CD4-positive, alpha-beta T cell treated with Interleukin-15 for 1 hour (primary cell): Measurements from ENCODE around the gene PDLIM3.
"Not testable (repeated sequence)": the region's sequence is repeated elsewhere in the genome, so short reads cannot be mapped to it uniquely, and the experiment has no call there.

ENCODE experiments used
- DNase-seq: peaks from one replicate; pipeline ENCODE4 v3.0.0-alpha.2; 2020

The PDLIM3 gene

GRCh38 chr4:185550933-185551332 is 15.6 kb upstream of the PDLIM3 start:
- no peak for DNase-seq

DNA sequence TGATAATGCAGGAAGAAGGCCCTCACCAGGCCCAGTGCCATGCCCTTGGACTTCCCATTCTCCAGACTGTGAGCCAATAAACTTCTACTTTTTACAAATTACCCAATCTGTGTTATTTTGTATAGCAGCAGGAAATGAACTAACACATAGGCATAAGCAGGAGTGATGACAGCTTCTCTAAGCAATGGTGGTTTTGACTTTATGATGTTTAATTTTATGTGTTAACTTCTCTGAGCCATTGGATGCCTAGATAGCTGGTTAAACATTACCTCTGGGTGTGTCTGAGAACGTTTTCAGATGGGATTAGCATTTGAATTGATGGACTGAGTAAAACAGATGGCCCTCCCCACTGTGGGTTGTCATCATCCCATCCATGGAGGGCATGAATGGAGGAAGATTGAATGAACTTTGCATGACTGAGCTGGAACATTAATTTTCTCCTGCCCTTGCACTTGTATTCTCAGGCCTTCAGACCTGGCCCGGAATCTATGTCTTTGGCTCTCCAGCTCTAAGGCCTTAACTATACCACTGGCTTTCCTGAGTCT is 13.9 kb upstream of the PDLIM3 start:
- no peak for DNase-seq

GRCh38 chr4:185548587-185548986 is 13.3 kb upstream of the PDLIM3 start:
- DNase-seq, result no peak

- DNase-seq, result no peak
Observed at GRCh38 chr4:185546335-185546734, 11.0 kb upstream of the PDLIM3 start.

DNA sequence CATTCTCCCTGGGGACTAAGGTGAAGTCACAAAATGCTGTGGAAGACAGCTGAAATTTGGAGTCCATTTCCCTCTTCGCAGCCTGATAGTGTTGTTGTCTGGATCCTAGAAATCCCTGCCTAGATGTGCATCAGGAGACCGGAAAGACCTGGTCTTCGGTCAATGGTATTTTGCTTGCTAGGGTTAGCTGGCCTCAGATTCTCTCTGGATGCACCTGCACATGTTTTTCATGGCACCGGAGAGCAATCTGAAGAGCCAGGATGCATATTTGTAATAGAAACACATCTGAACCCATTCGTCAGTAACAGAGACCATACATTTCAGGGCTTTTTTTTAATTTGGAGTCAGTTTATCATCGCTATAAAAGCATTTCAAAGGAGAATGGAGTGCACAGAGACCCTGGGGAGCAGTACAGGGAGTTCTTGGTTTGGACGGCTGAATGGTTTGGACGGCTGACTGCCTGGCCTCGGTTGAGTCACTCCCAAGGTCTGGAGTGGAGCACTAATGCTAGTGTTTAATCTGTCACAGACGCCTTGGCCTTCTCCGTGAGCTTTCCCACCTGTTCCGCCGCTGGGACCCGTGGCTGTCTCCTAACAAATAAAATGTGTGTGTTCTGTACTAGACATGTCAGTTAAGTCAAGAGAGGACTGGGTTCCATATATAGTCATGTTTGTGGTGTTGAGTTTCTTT is 7.5 kb upstream of the PDLIM3 start:
- DNase-seq, result no peak

DNA sequence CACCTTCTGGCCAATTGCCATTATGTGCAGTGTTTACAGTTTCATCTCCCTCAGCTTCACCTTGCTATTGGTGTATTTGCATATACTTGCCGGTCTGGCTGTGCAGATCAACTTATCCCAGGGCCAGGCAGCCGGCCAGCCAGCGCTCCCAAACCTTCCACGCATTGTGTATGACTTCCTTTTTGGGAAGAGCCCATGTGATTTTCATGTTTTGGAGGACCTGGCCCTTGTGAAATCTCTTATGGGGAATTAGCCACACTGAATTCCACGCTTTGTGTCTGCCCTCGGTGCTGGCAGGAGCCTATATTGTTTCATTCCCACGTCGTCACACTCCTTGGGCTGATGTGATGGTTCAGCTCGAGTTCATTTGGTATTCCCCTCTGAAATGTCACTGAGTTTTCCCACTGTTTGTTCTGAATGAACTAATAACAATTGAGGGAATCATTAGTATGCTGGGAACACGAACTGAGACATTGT is 6.0 kb upstream of the PDLIM3 start:
- no peak for DNase-seq

GRCh38 chr4:185540487-185541120 is 5.3 kb upstream of the PDLIM3 start:
- no peak for DNase-seq

DNA sequence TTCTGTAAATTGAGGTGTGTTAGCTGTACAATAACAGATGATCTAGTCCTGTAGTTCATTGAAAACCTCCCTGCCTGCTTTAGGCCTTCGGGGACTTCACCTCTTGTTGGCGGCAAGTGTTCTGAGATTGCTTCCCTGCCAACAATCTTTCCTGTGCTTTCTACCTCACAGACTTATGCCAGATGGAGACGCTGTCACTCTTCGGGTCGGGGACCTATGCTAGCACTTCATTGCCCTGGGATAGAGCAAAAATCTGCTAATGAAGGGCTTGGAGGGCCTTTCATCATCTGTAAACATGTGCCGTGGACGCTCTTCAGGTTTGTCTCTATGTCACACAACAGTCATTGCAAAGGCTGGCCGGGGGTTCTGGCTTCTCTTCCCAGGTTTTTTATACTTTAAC is 4.7 kb upstream of the PDLIM3 start:
- no peak for DNase-seq

GRCh38 chr4:185538806-185539205 is 3.5 kb upstream of the PDLIM3 start:
- no peak for DNase-seq

GRCh38 chr4:185536411-185536709 is 1.1 kb upstream of the PDLIM3 start:
- DNase-seq, result no peak

DNA sequence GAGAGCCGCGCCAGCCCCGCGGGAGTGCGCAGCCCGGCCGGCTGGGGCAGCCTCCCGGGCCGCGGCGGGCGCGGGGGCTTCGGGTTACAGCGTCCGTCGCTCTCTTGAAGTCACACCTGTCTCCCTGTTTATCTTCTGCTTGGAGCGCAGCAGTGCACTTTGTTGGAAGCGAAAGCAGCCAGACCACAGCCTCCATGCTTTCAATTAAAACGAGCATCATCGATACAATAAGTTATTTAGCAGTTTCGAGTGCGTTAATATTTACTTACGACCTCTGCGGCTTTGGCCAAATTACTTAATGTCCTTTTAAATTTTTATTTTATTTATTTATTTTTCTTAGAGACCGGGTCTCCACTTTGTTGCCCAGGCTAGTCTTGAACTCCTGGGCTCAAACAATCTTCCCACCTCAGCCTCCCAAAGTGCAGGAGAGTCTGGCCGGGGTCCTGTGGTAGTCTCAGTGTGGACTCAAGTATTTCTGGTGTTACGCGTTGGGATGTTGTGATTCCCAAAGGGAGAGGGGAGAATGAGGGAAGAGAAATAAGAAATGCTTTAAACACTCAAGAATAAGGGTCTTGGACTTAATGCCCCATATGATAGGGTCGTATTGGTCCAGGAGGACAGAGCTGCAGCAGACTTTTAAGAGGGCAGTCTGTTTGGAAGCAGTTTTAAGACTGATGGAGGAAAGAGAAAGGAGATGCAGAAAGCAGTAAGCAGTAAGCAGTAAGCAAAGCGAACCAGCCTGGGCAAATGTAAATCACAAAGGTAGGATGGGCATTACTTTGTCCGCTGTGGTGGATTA is 504 bp upstream of the PDLIM3 start:
- DNase-seq, result no peak

DNA sequence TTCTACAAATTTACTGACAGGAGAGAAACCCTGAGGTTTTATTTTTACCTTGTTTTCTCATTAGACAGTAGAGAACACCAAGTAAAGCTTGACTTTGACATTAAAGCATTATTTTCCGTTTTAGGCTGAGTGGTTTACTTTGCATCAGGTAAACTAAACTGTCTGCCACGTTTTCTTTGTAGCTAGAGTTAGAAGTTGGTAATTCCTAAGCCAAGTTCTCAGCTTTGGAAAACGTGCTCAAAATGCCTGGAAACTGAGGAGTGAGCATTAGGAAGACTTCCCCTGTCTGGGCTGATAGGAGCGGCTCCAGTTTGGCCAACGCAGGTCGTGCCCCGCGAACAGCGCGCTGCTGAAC is 819 bp downstream of the PDLIM3 start:
- DNase-seq, result no peak

- DNase-seq, result no peak
Observed at GRCh38 chr4:185532795-185533324, 2.4 kb downstream of the PDLIM3 start.

DNA sequence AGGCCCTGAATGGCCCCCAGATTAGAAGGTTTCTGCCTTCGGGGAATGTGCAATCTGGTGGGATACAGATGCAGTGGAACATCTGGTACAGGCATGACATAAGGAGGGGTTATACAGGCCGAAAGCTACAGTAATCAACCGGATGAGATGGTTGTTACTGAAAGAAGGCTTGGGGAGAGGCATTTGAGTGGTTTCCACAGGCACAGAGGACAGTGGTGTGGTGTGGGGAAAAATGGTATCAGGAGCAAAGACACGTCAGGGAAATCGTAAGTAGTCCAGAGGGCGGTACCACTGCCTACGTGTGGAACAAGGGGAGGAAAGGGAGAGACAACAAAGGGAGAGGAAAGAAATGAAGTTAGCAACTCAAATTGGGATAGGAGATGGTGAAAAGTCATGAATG is 3.0 kb downstream of the PDLIM3 start:
- DNase-seq, result no peak

- DNase-seq, result not testable (repeated sequence)
Observed at GRCh38 chr4:185531654-185532053, 3.7 kb downstream of the PDLIM3 start.

DNA sequence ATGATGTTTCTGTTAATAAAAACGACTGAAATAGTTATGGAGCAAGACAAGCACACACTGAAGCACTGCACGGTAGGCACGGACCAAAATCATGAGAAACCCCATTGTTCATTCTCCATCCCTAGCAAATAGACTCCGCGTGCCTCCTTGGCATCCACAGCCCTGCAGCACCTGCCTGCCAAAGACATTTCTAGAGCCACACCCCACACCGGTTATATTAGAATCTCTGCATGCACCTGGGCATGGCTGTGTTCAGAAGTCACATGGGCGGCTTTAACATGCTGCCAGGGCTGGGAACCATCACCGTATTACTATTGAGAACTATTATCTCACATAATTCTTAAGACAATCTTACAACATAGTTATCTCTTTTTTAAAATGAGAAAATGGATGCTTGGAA is 5.9 kb downstream of the PDLIM3 start:
- no peak for DNase-seq

- no peak for DNase-seq
Observed at GRCh38 chr4:185524888-185525863, 10.1 kb downstream of the PDLIM3 start.

DNA sequence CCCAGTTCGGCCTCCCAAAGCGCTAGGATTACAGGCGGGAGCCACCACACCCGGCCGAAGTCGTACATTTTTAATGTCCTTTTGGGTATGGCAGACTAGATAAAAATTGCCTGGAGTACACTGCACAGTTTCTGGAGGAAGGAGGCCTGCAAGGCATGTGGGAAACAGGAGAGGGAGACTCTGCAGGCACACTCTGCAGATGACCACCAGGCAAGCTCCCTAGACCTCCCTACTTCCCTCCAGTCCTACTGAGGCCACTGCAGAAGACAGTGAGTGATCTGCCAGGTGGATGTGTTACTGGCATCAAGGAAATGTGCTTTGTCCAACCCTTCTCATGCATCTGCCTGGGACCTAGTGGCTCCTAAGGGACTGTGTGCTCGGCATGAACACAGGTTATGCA is 11.4 kb downstream of the PDLIM3 start:
- DNase-seq, result no peak

GRCh38 chr4:185522451-185522850 is 12.9 kb downstream of the PDLIM3 start:
- no peak for DNase-seq

- DNase-seq, result no peak
Observed at GRCh38 chr4:185520119-185520518, 15.2 kb downstream of the PDLIM3 start.

GRCh38 chr4:185518494-185518893 is 16.8 kb downstream of the PDLIM3 start:
- no peak for DNase-seq

GRCh38 chr4:185518069-185518468 is 17.2 kb downstream of the PDLIM3 start:
- no peak for DNase-seq
